Mesodermal cell (in vitro differentiated cells): ENCODE data around the gene CCNQ.

Experiments used
- H3K27ac ChIP-seq: 2 replicates; pipeline ENCODE4 v1.7.0; 2013; ENCODE audit warnings: mild to moderate bottlenecking, low read depth, low read length, moderate library complexity; ENCODE audit not compliant: severe bottlenecking
- H3K36me3 ChIP-seq: 2 replicates; pipeline ENCODE4 v1.7.1; 2013; ENCODE audit warnings: mild to moderate bottlenecking, low read length, moderate library complexity; ENCODE audit not compliant: control insufficient read depth, insufficient read depth
- H3K4me1 ChIP-seq: one replicate; pipeline ENCODE4 v1.7.1; 2013; ENCODE audit warnings: mild to moderate bottlenecking, low read length; ENCODE audit not compliant: insufficient read depth, control insufficient read depth, poor library complexity, severe bottlenecking
- H3K4me3 ChIP-seq: 2 replicates; pipeline ENCODE4 v1.7.0; 2013; ENCODE audit warnings: low read length, control low read depth, mild to moderate bottlenecking; ENCODE audit not compliant: insufficient read depth, poor library complexity, severe bottlenecking; ENCODE audit errors: extremely low read depth
- H3K9me3 ChIP-seq: 2 replicates; pipeline ENCODE4 v1.7.1; 2013; ENCODE audit warnings: mild to moderate bottlenecking, low read length, moderate library complexity; ENCODE audit not compliant: control insufficient read depth
- WGBS, 2 experiments: methylation state at CpG; one replicate each; pipeline ENCODE4 v1.1.5; 2013; ENCODE audit warnings: missing lambda C conversion rate in 2 of 2; ENCODE audit not compliant: insufficient coverage in 2 of 2; 5-methylcytosine and 5-hydroxymethylcytosine counted together

The CCNQ gene

GRCh38 chrX:153628129-153628528, 29.2 kb upstream of the CCNQ start:
- Histone ChIP-seq H3K4me3 (no peak overlapping the region), H3K36me3 (no peaks in the 10 kb centered on the region), H3K27ac (no peak overlapping the region), H3K4me1 (no peaks in the 10 kb centered on the region), H3K9me3 (no peaks in the 10 kb centered on the region)
- WGBS, 2 experiments = 90 to 100% methylated on average over 2 to 3 of the region's 8 CpGs

- no peak overlapping the region for H3K27ac ChIP-seq
- H3K36me3 ChIP-seq = no peaks in the 10 kb centered on the region
- H3K4me3 ChIP-seq = no peak overlapping the region
- 76 to 89% methylated on average over 6 to 10 of the region's 15 CpGs for WGBS, 2 experiments
- no peaks in the 10 kb centered on the region for H3K9me3 ChIP-seq
- no peaks in the 10 kb centered on the region for H3K4me1 ChIP-seq
Observed at GRCh38 chrX:153627675-153628111, 28.8 kb upstream of the CCNQ start.

GRCh38 chrX:153626863-153627674, 28.1 kb upstream of the CCNQ start:
- no peaks in the 10 kb centered on the region for H3K4me1 ChIP-seq
- H3K4me3 ChIP-seq = no peak overlapping the region
- H3K36me3 ChIP-seq = no peaks in the 10 kb centered on the region
- WGBS, 2 experiments = 90% methylated on average over 2 to 15 of the region's 35 CpGs
- no peak overlapping the region for H3K27ac ChIP-seq
- H3K9me3 ChIP-seq = no peaks in the 10 kb centered on the region

- no peaks in the 10 kb centered on the region for H3K9me3 ChIP-seq
- no peaks in the 10 kb centered on the region for H3K4me1 ChIP-seq
- no peaks in the 10 kb centered on the region for H3K36me3 ChIP-seq
- WGBS, 2 experiments = 80 to 87% methylated on average over 2 to 10 of the region's 16 CpGs
- H3K4me3 ChIP-seq = no peak overlapping the region
- no peak overlapping the region for H3K27ac ChIP-seq
Observed at GRCh38 chrX:153626025-153626633, 27.2 kb upstream of the CCNQ start.

DNA sequence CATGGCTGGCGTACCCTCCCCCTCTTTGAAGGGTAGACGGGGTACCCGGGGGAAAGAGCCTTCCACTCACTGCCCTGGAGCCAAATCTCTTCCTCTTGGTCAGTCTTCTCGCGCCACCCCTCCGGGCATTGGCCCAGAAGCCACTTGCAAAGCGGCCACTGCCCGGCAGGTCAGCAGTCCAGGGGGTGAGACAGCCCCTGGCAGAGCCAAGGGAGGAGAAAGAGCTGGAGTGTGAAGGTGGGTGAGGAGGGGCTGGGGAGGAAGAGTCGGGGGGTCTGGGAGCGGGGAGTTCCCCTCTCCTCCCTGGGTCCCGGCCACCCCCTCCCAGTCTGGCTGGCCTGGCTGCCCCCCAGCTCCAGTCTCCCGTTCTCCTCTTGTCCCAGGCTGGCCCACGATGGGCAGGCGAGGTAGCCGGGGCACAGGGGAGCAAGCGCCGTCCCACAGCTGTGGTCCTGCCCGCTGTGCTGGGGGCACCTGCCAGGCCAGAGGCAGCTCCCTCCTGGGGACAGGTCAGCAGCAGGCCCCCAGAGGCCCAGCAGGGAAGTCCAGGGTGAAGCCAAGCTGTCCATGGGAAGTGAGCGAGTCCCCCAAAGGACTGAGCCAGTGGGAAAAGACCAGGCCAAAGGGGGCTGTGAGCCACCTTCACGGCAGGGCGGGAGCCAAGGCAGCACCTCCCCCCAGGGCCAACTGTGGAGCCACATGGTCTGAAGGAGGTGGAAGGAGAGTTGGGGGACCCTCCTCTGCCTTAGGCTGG, 26.5 kb upstream of the CCNQ start:
- Histone ChIP-seq H3K27ac (no peak overlapping the region), H3K36me3 (no peaks in the 10 kb centered on the region), H3K4me1 (no peaks in the 10 kb centered on the region), H3K9me3 (no peaks in the 10 kb centered on the region), H3K4me3 (no peak overlapping the region)
- WGBS, 2 experiments = 92 to 93% methylated on average over 2 to 3 of the region's 21 CpGs

GRCh38 chrX:153624196-153625091, 25.5 kb upstream of the CCNQ start:
- WGBS, 2 experiments = 86 to 97% methylated on average over 4 of the region's 15 CpGs
- Histone ChIP-seq H3K9me3 (no peaks in the 10 kb centered on the region), H3K36me3 (no peaks in the 10 kb centered on the region), H3K4me3 (no peak overlapping the region), H3K4me1 (no peaks in the 10 kb centered on the region), H3K27ac (no peak overlapping the region)

DNA sequence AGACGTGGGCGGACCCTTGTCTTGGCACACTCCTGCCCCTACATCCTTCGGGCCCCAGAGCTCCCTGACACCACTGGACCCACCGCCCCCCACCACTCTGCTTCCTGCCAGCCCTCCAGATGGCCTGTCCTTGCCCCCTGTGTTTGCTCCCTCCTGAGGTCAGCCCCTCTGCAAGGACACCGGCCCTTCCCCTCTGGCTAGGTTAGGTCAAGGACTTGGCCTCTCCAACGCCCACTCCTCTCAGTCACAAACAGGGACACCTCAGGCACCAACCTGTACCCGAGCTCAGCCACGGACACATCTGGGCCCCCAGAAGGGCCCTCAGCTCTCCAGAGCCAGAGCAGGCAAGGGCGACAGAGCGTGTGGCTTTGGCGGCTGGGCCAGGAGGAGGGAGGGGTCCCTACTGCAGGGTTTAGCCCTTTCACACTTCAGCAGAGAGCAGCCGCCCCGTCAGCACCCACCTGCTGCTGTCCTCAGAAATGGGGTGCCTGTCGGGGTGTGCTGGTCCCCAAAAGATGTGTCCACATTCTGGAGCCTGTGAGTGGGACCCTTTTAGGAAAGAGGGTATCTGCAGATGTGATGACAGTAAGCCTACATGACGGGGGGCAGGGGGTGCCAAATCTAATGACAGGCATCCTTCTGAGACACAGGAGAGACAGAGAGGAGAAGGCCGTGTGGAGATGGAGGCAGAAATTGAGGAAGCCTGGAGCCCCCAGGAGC, 24.5 kb upstream of the CCNQ start:
- no peak overlapping the region for H3K27ac ChIP-seq
- H3K4me1 ChIP-seq = no peaks in the 10 kb centered on the region
- WGBS, 2 experiments = 86 to 100% methylated on average over 2 to 8 of the region's 16 CpGs
- no peaks in the 10 kb centered on the region for H3K36me3 ChIP-seq
- H3K4me3 ChIP-seq = no peak overlapping the region
- no peaks in the 10 kb centered on the region for H3K9me3 ChIP-seq

DNA sequence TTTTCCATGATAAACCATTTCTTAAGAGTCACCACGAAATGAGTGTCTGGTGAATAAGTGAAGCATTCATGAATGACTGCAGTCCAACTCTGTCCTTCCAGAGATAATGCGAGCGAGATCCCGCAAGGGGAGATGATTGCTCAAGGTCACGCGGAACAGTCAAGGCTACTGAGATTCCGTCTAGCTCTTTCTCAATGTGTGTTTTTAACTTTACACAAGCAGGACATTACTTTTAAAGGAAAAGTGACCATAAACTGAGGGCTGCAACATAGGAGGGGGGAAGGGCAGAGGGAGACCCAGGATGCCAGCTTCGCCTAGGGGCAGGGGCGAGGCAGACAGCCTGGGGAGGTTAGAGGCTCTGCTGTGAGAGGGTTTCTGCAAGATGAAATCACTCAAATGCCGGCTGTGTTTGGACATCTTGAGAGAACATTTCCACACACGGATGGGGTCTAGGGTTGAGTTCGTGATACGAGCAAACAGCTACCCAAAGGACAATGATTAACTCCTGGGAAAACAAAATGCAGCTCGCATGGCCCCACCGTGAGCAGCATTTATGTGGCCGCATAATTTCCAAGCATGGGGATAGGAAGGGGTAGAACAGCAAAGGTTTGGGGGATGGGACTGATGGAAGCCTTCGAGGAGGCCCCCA, 23.8 kb upstream of the CCNQ start:
- H3K4me3 ChIP-seq = no peak overlapping the region
- no peaks in the 10 kb centered on the region for H3K4me1 ChIP-seq
- no peaks in the 10 kb centered on the region for H3K36me3 ChIP-seq
- no peak overlapping the region for H3K27ac ChIP-seq
- WGBS, 2 experiments = 80 to 90% methylated on average over 5 of the region's 17 CpGs
- H3K9me3 ChIP-seq = no peaks in the 10 kb centered on the region

GRCh38 chrX:153621949-153622598, 23.1 kb upstream of the CCNQ start:
- Histone ChIP-seq H3K4me3 (no peak overlapping the region), H3K36me3 (no peaks in the 10 kb centered on the region), H3K27ac (no peak overlapping the region), H3K9me3 (no peaks in the 10 kb centered on the region), H3K4me1 (no peaks in the 10 kb centered on the region)
- WGBS, 2 experiments = 90 to 97% methylated on average over 2 to 11 of the region's 27 CpGs
